NCI-H524 (cell line): Measurements from ENCODE around the gene CYSLTR2.
"Not testable (repeated sequence)": the region's sequence is repeated elsewhere in the genome, so short reads cannot be mapped to it uniquely, and the experiment has no call there.

Experiments
- DNase-seq, 2 experiments: peaks; one replicate each; lab custom pipeline; 2025; lab: John Stamatoyannopoulos, UW

The CYSLTR2 gene

GRCh38 chr13:48695776-48696175 is 42.0 kb downstream of the CYSLTR2 start:
- no peak for DNase-seq

GRCh38 chr13:48696676-48697075 is 42.9 kb downstream of the CYSLTR2 start:
- not testable (repeated sequence) for DNase-seq

GRCh38 chr13:48707405-48707804 is 53.7 kb downstream of the CYSLTR2 start:
- no peak for DNase-seq

- no peak for DNase-seq
These were observed 55.0 kb downstream of the CYSLTR2 start for GRCh38 chr13:48708764-48709163.

GRCh38 chr13:48709213-48709612 is 55.5 kb downstream of the CYSLTR2 start:
- DNase-seq: no peak

- no peak for DNase-seq
These were observed 56.4 kb downstream of the CYSLTR2 start for GRCh38 chr13:48710160-48710559.

GRCh38 chr13:48712141-48712540 is 58.4 kb downstream of the CYSLTR2 start:
- no peak for DNase-seq

GRCh38 chr13:48715977-48716376 is 62.2 kb downstream of the CYSLTR2 start:
- no peak for DNase-seq

GRCh38 chr13:48720621-48721020 is 66.9 kb downstream of the CYSLTR2 start:
- no peak for DNase-seq

- no peak for DNase-seq
These were observed 69.4 kb downstream of the CYSLTR2 start for GRCh38 chr13:48723168-48723567.

- no peak for DNase-seq
These were observed 71.5 kb downstream of the CYSLTR2 start for GRCh38 chr13:48725271-48725670.

- DNase-seq: peak in 1 of 2 experiments; percentile 1
These were observed 73.0 kb downstream of the CYSLTR2 start for GRCh38 chr13:48726711-48727110.

- DNase-seq: peak; percentile 64 to 91
These were observed 73.7 kb downstream of the CYSLTR2 start for GRCh38 chr13:48727241-48728011.

- DNase-seq: no peak
These were observed 74.5 kb downstream of the CYSLTR2 start for GRCh38 chr13:48728226-48728625.

GRCh38 chr13:48728876-48729275 is 75.1 kb downstream of the CYSLTR2 start:
- DNase-seq: no peak

- DNase-seq: no peak
These were observed 76.1 kb downstream of the CYSLTR2 start for GRCh38 chr13:48729856-48730255.

- DNase-seq: no peak
These were observed 77.4 kb downstream of the CYSLTR2 start for GRCh38 chr13:48731001-48731658.

- no peak for DNase-seq
These were observed 78.3 kb downstream of the CYSLTR2 start for GRCh38 chr13:48731957-48732569.

GRCh38 chr13:48733739-48734335 is 80.1 kb downstream of the CYSLTR2 start:
- no peak for DNase-seq

GRCh38 chr13:48735571-48735970 is 81.8 kb downstream of the CYSLTR2 start:
- DNase-seq: no peak

GRCh38 chr13:48737689-48738088 is 84.0 kb downstream of the CYSLTR2 start:
- no peak for DNase-seq

GRCh38 chr13:48738311-48738710 is 84.6 kb downstream of the CYSLTR2 start:
- no peak for DNase-seq
